Tibial artery (tissue), 4 donors: ENCODE measurements around the gene TIMM29.

Experiments used
- DNase-seq, 2 donors: peaks; one replicate each; pipeline ENCODE4 v3.0.0-alpha.2; 2019
- H3K27ac ChIP-seq, 2 donors: fragments of 200-600 bp; sonication (generic) in 1 of 2; 1 replicate in 1 of 2; 2 replicates in 1 of 2; pipeline ENCODE4 v1.5.1; 2018 to 2019; ENCODE audit warnings: mild to moderate bottlenecking in 1 of 2
- H3K27me3 ChIP-seq, 2 donors: fragments of 200-600 bp; sonication (generic) in 1 of 2; one replicate each; pipeline versions ENCODE4 v1.5.1 to v1.6.0; 2016 to 2019
- H3K36me3 ChIP-seq, 3 donors: fragments of 200-600 bp; sonication (generic) in 2 of 3; one replicate each; pipeline ENCODE4 v1.5.1; 2016 to 2019; ENCODE audit warnings: mild to moderate bottlenecking in 2 of 3
- H3K4me1 ChIP-seq, 4 donors: fragments of 200-600 bp; sonication (generic) in 2 of 4; 1 replicate in 3 of 4; 2 replicates in 1 of 4; pipeline ENCODE4 v1.5.1; 2016 to 2019
- H3K4me3 ChIP-seq, 2 donors: fragments of 200-600 bp; sonication (generic) in 1 of 2; 1 replicate in 1 of 2; 2 replicates in 1 of 2; pipeline ENCODE4 v1.5.1; 2018 to 2019; ENCODE audit warnings: mild to moderate bottlenecking in 2 of 2
- H3K9me3 ChIP-seq, 3 donors: fragments of 200-600 bp; sonication (generic) in 1 of 3; one replicate each; pipeline ENCODE4 v1.5.1; 2016 to 2019
- intact Hi-C: fragments of 100-400 bp; cut with DNase I; formaldehyde crosslinking; loops from one replicate; pipeline ENCODE4 v1.15.0; 2023; ENCODE audit warnings: low total_unique reads
- TF ChIP-seq, protein P1 (sequence below), 2 experiments: fragments of 200-600 bp in 1 of 2; fragments of 450-650 bp in 1 of 2; IDR thresholded peaks; one replicate each; pipeline ENCODE4 v1.5.1; 2017 to 2019; ENCODE audit warnings: antibody characterized with exemption in 2 of 2, mild to moderate bottlenecking in 1 of 2, moderate library complexity in 1 of 2

Gene TIMM29

DNA sequence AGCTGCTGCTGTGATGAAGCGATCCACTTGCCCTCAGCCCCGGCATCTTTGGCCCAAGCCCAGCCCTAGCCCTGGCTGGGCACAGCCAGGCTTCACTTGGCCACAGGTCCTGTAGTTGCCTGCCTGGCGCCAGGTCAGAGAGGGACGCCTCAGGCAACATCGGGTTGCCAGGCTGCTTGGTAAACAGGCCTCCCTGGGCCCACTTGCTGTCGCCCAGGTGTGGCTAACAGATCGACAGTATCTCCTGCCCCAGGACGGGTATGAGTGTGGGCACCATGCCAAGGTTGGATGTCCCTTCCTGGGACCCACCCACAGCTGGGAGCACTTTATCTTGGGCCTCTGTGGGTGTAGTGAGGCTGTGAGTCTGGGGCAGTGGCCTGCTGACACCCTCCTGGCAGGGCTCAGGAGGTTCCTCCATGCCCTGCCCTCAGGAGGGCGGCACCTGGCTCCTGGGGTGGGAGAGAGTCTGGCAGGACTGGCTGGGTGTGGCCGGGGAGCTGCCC, 29.4 kb upstream of the TIMM29 start:
- no peaks in the 10 kb centered on the region for H3K27me3 ChIP-seq
- TF ChIP-seq, protein P1, sequence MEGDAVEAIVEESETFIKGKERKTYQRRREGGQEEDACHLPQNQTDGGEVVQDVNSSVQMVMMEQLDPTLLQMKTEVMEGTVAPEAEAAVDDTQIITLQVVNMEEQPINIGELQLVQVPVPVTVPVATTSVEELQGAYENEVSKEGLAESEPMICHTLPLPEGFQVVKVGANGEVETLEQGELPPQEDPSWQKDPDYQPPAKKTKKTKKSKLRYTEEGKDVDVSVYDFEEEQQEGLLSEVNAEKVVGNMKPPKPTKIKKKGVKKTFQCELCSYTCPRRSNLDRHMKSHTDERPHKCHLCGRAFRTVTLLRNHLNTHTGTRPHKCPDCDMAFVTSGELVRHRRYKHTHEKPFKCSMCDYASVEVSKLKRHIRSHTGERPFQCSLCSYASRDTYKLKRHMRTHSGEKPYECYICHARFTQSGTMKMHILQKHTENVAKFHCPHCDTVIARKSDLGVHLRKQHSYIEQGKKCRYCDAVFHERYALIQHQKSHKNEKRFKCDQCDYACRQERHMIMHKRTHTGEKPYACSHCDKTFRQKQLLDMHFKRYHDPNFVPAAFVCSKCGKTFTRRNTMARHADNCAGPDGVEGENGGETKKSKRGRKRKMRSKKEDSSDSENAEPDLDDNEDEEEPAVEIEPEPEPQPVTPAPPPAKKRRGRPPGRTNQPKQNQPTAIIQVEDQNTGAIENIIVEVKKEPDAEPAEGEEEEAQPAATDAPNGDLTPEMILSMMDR (IDR thresholded peaks at IDR 0.05) = no peak
- no peaks in the 10 kb centered on the region for H3K9me3 ChIP-seq
- peaks cover 0 to 44% (median 20%) of the 10 kb centered on the region in 4 donors for H3K4me1 ChIP-seq
- H3K36me3 ChIP-seq = peaks cover 0 to under 1% (median 0%) of the 10 kb centered on the region in 3 donors
- no peak for DNase-seq
- intact Hi-C loops = no loop called here
- no peak overlapping the region for H3K4me3 ChIP-seq
- peak overlapping the region in 1 of 2 donors; percentile 31 for H3K27ac ChIP-seq

DNA sequence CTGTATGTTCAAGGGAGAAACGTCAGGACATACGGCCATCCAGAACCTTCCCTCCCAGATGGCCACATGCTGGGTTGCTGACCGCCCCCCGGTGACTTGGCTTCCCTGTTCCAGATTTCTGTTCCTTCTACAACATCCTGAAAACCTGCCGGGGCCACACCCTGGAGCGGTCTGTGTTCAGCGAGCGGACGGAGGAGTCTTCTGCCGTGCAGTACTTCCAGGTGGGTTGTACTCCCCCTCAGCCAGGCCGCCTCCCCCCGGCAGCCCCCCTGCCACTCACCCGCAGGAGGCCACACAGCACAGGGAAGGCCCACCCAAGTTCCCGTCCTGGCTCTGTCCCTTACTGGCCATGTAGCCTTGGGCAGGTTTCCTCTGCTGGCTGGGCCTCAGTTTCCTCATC, 20.7 kb upstream of the TIMM29 start:
- TF ChIP-seq, protein P1 (IDR thresholded peaks at IDR 0.05) = no peak
- Histone ChIP-seq H3K4me3 (no peak overlapping the region), H3K4me1 (no peaks in the 10 kb centered on the region), H3K36me3 (peaks cover 34 to 74% (median 57%) of the 10 kb centered on the region in 3 donors), H3K27ac (no peak overlapping the region), H3K9me3 (no peaks in the 10 kb centered on the region), H3K27me3 (no peaks in the 10 kb centered on the region)
- intact Hi-C loops = no loop called here
- no peak for DNase-seq

DNA sequence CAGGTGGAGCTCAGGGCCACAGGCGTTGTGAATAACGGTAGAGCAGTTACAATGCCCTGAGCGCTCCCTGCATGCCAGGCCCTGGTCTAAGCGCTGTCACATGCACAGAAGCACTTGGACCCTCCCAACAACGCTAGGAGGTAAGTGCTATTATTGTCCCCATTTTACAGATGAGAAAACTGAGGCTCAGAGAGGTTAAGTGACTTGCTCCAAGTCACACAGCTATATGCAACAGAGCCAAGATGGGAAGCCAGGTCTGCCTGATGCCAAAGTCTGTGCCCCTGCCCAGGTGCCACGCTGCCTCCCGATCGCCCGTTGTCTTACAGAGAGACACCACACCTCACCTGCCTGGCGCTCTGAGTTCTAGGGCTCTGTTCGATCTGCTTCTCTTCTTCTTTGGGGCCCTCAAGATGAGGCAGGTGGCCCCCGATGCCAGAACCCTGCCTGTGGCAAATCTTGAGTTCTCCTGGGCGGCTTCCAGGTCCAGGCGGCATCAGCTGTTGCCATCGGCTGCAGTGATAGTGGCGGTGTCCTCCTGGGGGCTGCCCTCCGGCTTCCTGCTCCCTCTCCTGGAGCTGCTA, 20.1 kb upstream of the TIMM29 start:
- intact Hi-C loops = no loop called here
- no peak for DNase-seq
- H3K27ac ChIP-seq = no peak overlapping the region
- no peaks in the 10 kb centered on the region for H3K9me3 ChIP-seq
- no peak overlapping the region for H3K4me3 ChIP-seq
- peaks cover 34 to 79% (median 58%) of the 10 kb centered on the region in 3 donors for H3K36me3 ChIP-seq
- no peaks in the 10 kb centered on the region for H3K4me1 ChIP-seq
- TF ChIP-seq, protein P1 (IDR thresholded peaks at IDR 0.05) = no peak
- H3K27me3 ChIP-seq = no peaks in the 10 kb centered on the region

DNA sequence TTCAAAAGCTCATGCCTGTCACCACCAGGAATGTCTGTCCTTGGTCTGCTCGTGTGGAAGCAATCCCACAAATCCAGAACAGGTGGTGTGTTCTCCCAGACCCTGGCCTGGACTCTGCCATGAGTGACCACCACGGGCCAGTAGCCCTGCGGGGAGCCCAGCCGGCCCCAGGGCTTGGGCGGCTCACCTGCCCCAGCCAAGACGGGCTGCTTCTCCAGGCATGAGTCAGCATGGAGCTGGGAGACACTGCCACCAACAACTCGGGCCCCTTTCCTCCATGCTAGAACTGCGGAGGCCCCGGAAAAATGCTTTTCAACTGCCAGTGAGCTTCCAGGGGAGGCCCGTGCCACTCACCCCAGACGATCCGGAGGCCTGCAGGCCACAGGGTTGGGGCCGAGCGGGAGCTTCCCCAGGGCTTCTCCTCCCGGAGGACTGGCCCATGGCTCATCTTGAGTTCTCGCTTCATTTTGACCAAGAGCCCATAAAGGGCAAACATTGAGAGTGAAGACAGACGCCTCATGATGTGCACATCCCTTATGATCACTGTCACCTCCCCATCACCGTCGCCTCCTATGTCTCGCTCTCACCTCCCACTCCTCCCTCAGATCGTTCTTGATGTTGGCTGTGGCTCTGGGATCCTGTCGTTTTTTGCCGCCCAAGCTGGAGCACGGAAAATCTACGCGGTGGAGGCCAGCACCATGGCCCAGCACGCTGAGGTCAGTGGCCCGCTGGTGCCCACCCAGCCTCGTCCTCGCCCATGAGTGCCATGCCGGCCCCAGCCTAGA, 16.8 kb upstream of the TIMM29 start:
- Histone ChIP-seq H3K4me3 (no peak overlapping the region), H3K4me1 (no peaks in the 10 kb centered on the region), H3K9me3 (no peaks in the 10 kb centered on the region), H3K36me3 (peaks cover 40 to 99% (median 80%) of the 10 kb centered on the region in 3 donors), H3K27ac (no peak overlapping the region), H3K27me3 (no peaks in the 10 kb centered on the region)
- TF ChIP-seq, protein P1 (IDR thresholded peaks at IDR 0.05) = no peak
- no peak for DNase-seq
- intact Hi-C loops = no loop called here

DNA sequence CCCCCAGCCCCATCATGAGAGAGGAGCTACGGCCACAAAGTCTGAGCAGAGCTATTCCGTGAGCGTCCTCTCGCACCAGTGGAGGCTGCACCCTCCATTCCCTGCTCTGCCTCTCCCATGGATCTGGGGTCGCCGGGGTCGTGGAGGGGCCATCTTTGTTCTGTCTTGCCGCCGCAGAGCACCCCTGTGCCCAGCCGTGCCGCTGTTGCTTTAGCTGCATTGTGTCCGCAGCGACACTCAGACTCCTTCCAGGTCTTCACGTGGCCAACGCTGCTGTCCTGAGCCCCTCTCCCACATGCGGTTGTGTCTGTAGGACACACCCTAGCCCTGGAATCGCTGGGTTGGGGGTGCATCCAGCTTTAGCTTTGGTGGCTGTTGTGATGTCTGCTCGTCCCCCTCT, 16.0 kb upstream of the TIMM29 start:
- intact Hi-C loops = no loop called here
- no peaks in the 10 kb centered on the region for H3K4me1 ChIP-seq
- TF ChIP-seq, protein P1 (IDR thresholded peaks at IDR 0.05) = no peak
- H3K27ac ChIP-seq = no peak overlapping the region
- no peaks in the 10 kb centered on the region for H3K9me3 ChIP-seq
- no peaks in the 10 kb centered on the region for H3K27me3 ChIP-seq
- DNase-seq = no peak
- peaks cover 41 to 100% (median 77%) of the 10 kb centered on the region in 3 donors for H3K36me3 ChIP-seq
- no peak overlapping the region for H3K4me3 ChIP-seq
